ENCODE data around the gene MICALL1. TPM values are rescaled to one million over a fixed set of nuclear protein-coding genes. Genes with fewer than 3 reads are reported as not detected.

Gene MICALL1
- total and polyA plus RNA-seq, 2 of the 13 experiments (the other 11 are each of a cell fraction or from before 2014, with no cell fraction given) = 7.6 to 10.6 TPM

GRCh38 chr22:37971475-37972434 lies 65.7 kb downstream of the MICALL1 start:
- Histone ChIP-seq H3K36me3 (replicated peaks in 1 of 2; ENCODE audit: control insufficient read depth in 1 of 2, insufficient read depth in 2 of 2, low read length in 2 of 2) (peaks cover 12% of the 10 kb centered on the region in 2 experiments), H3K27me3 (ENCODE audit: control insufficient read depth in 1 of 2, insufficient read depth in 2 of 2, low read length in 2 of 2) (no peaks in the 10 kb centered on the region), H3K9ac (ENCODE audit: insufficient read depth, low read depth, low read length) (no peak overlapping the region), H2AFZ (ENCODE audit: low read length) (no peak overlapping the region), H3K4me3 (replicated peaks in 1 of 3; ENCODE audit: insufficient read depth in 1 of 3, low read depth in 2 of 3, low read length in 3 of 3) (no peak overlapping the region), H3K9me3 (ENCODE audit: low read length) (no peaks in the 10 kb centered on the region), H3K79me2 (ENCODE audit: insufficient read depth, low read length) (no peaks in the 10 kb centered on the region), H3K4me1 (ENCODE audit: insufficient read depth, low read length) (peaks cover 55% of the 10 kb centered on the region), H3K4me2 (ENCODE audit: low read depth, low read length) (no peak overlapping the region), H3K27ac (ENCODE audit: extremely low read length, insufficient read depth, low read length) (no peak overlapping the region), H4K20me1 (ENCODE audit: insufficient read depth, low read length) (no peaks in the 10 kb centered on the region)
- 85% methylated on average over 7 of the region's 7 CpGs for WGBS (ENCODE audit: low lambda C conversion rate)
- BruUV-seq (replicated peaks) = no TSS peak
- intact Hi-C loops (cut with micrococcal nuclease; ENCODE audit: unreplicated experiment) (no loop called here), in situ Hi-C loops (cut with HindIII; ENCODE audit: extremely low pct_ligation_motif_present, low pct_unique_long_range_greater_than_20kb) (no loop called here)
- no peak for ATAC-seq
- no peak for FAIRE-seq
- TF ChIP-seq HNRNPK (IDR thresholded peaks at IDR 0.05; ENCODE audit: low read depth, low read length, poor library complexity, severe bottlenecking) (peak; percentile 45), ZNF597 (CRISPR knock-in tag; IDR thresholded peaks at IDR 0.05) (no peak)
- CTCF ChIA-PET (ENCODE audit: low intra/inter-chr PET ratio, low total read pairs) = no interaction called here
- POLR2A ChIA-PET = no interaction called here
- no peak for DNase-seq (ENCODE audit: low spot score)

GRCh38 chr22:37972527-37972926 lies 66.4 kb downstream of the MICALL1 start:
- Histone ChIP-seq H3K36me3 (replicated peaks in 1 of 2; ENCODE audit: control insufficient read depth in 1 of 2, insufficient read depth in 2 of 2, low read length in 2 of 2) (peaks cover 4 to 6% of the 10 kb centered on the region in 2 experiments), H3K79me2 (ENCODE audit: insufficient read depth, low read length) (no peaks in the 10 kb centered on the region), H2AFZ (ENCODE audit: low read length) (no peak overlapping the region), H3K9me3 (ENCODE audit: low read length) (no peaks in the 10 kb centered on the region), H4K20me1 (ENCODE audit: insufficient read depth, low read length) (no peaks in the 10 kb centered on the region), H3K4me2 (ENCODE audit: low read depth, low read length) (no peak overlapping the region), H3K27ac (ENCODE audit: extremely low read length, insufficient read depth, low read length) (no peak overlapping the region), H3K4me3 (replicated peaks in 1 of 3; ENCODE audit: insufficient read depth in 1 of 3, low read depth in 2 of 3, low read length in 3 of 3) (no peak overlapping the region), H3K9ac (ENCODE audit: insufficient read depth, low read depth, low read length) (no peak overlapping the region), H3K4me1 (ENCODE audit: insufficient read depth, low read length) (peaks cover 47% of the 10 kb centered on the region), H3K27me3 (ENCODE audit: control insufficient read depth in 1 of 2, insufficient read depth in 2 of 2, low read length in 2 of 2) (no peaks in the 10 kb centered on the region)
- FAIRE-seq = no peak
- DNase-seq (ENCODE audit: low spot score) = no peak
- ATAC-seq = no peak
- intact Hi-C loops (cut with micrococcal nuclease; ENCODE audit: unreplicated experiment) = no loop called here
- in situ Hi-C loops (cut with HindIII; ENCODE audit: extremely low pct_ligation_motif_present, low pct_unique_long_range_greater_than_20kb) = no loop called here
- CTCF ChIA-PET (ENCODE audit: low intra/inter-chr PET ratio, low total read pairs) = no interaction called here
- BruUV-seq (replicated peaks) = no TSS peak
- POLR2A ChIA-PET = no interaction called here
- WGBS (ENCODE audit: low lambda C conversion rate) = 88% methylated on average over 3 of the region's 3 CpGs
- TF ChIP-seq TAF15 (IDR thresholded peaks at IDR 0.05; ENCODE audit: low read depth, low read length, poor library complexity, severe bottlenecking) (no peak), SMARCC2 (IDR thresholded peaks at IDR 0.05) (no peak), ZNF3 (CRISPR knock-in tag; IDR thresholded peaks at IDR 0.05) (no peak), RBM39 (IDR thresholded peaks at IDR 0.05; ENCODE audit: low read depth, low read length, poor library complexity, severe bottlenecking) (no peak)
- TF ChIP-seq, protein P1, sequence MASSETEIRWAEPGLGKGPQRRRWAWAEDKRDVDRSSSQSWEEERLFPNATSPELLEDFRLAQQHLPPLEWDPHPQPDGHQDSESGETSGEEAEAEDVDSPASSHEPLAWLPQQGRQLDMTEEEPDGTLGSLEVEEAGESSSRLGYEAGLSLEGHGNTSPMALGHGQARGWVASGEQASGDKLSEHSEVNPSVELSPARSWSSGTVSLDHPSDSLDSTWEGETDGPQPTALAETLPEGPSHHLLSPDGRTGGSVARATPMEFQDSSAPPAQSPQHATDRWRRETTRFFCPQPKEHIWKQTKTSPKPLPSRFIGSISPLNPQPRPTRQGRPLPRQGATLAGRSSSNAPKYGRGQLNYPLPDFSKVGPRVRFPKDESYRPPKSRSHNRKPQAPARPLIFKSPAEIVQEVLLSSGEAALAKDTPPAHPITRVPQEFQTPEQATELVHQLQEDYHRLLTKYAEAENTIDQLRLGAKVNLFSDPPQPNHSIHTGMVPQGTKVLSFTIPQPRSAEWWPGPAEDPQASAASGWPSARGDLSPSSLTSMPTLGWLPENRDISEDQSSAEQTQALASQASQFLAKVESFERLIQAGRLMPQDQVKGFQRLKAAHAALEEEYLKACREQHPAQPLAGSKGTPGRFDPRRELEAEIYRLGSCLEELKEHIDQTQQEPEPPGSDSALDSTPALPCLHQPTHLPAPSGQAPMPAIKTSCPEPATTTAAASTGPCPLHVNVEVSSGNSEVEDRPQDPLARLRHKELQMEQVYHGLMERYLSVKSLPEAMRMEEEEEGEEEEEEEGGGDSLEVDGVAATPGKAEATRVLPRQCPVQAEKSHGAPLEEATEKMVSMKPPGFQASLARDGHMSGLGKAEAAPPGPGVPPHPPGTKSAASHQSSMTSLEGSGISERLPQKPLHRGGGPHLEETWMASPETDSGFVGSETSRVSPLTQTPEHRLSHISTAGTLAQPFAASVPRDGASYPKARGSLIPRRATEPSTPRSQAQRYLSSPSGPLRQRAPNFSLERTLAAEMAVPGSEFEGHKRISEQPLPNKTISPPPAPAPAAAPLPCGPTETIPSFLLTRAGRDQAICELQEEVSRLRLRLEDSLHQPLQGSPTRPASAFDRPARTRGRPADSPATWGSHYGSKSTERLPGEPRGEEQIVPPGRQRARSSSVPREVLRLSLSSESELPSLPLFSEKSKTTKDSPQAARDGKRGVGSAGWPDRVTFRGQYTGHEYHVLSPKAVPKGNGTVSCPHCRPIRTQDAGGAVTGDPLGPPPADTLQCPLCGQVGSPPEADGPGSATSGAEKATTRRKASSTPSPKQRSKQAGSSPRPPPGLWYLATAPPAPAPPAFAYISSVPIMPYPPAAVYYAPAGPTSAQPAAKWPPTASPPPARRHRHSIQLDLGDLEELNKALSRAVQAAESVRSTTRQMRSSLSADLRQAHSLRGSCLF (CRISPR knock-in tag; IDR thresholded peaks at IDR 0.05; ENCODE audit: borderline replicate concordance) = no peak
